IMR-90 (cell line): ENCODE measurements around the gene KRTAP4-3. TPM values are rescaled to one million over a fixed set of nuclear protein-coding genes. Genes with fewer than 3 reads are reported as not detected.

Experiments used
- ATAC-seq: fragments of 200-7000 bp; cut with Tn5 transposase; 2 replicates; pipeline ENCODE4 v1.9.1; 2020; ENCODE audit warnings: low read depth, mild to moderate bottlenecking, moderate library complexity
- BruUV-seq: library from RNA; stranded (reverse); fragments of 400-500 nt; replicated peaks from 2 replicates; lab custom pipeline; 2021; lab: Mats Ljungman, UMichigan
- CTCF ChIA-PET: fragments of 300-600 bp; formaldehyde crosslinking; extraction: SDS; loops from one replicate; lab custom pipeline; 2021; ENCODE audit warnings: antibody characterized with exemption; lab: Yijun Ruan, JAX
- POLR2A ChIA-PET: fragments of 300-600 bp; sonication (Branson Sonifier 250); formaldehyde crosslinking; loops from one replicate; lab custom pipeline; 2022; ENCODE audit warnings: antibody characterized with exemption; ENCODE audit not compliant: unreplicated experiment; lab: Charles Lee
- DNase-seq: peaks from one replicate; pipeline ENCODE4 v3.0.0; 2013
- H2AFZ ChIP-seq: replicated peaks from 2 replicates; pipeline ENCODE3; 2013; ENCODE audit warnings: low read length, mild to moderate bottlenecking; ENCODE audit not compliant: poor library complexity
- H2AK5ac ChIP-seq: 2 replicates; pipeline ENCODE4 v1.6.1; 2013; ENCODE audit warnings: low read depth, low read length, inconsistent platforms
- H2AK9ac ChIP-seq: replicated peaks from 2 replicates; pipeline ENCODE3; 2013; ENCODE audit warnings: mild to moderate bottlenecking, low read depth, low read length, moderate library complexity; ENCODE audit not compliant: poor library complexity
- H2BK120ac ChIP-seq: 2 replicates; pipeline ENCODE4 v1.6.1; 2013; ENCODE audit warnings: low read depth, low read length, inconsistent platforms
- H2BK15ac ChIP-seq: 3 replicates; pipeline ENCODE4 v1.6.1; 2013; ENCODE audit warnings: low read depth, low read length, inconsistent platforms
- H2BK20ac ChIP-seq: 2 replicates; pipeline ENCODE4 v1.6.1; 2013; ENCODE audit warnings: low read depth, mild to moderate bottlenecking, inconsistent platforms, low read length, moderate library complexity
- H2BK5ac ChIP-seq: 2 replicates; pipeline ENCODE4 v1.6.1; 2013; ENCODE audit warnings: mild to moderate bottlenecking, low read depth, low read length, inconsistent platforms; ENCODE audit not compliant: poor library complexity, severe bottlenecking
- H3K14ac ChIP-seq: replicated peaks from 2 replicates; pipeline ENCODE4 v1.6.1; 2013; ENCODE audit warnings: low read depth, low read length, inconsistent platforms
- H3K18ac ChIP-seq: 2 replicates; pipeline ENCODE4 v1.6.1; 2013; ENCODE audit warnings: low read depth, low read length, control low read depth
- H3K23ac ChIP-seq: 2 replicates; pipeline ENCODE4 v1.6.1; 2013; ENCODE audit warnings: low read depth, low read length, inconsistent platforms
- H3K27ac ChIP-seq: 2 replicates; pipeline ENCODE4 v1.5.1; 2013; ENCODE audit warnings: mild to moderate bottlenecking, control low read depth, low read length; ENCODE audit not compliant: insufficient read depth
- H3K27me3 ChIP-seq: 2 replicates; pipeline ENCODE4 v1.6.1; 2013; ENCODE audit warnings: low read length; ENCODE audit not compliant: control insufficient read depth, insufficient read depth
- H3K36me3 ChIP-seq: 2 replicates; pipeline ENCODE4 v1.6.1; 2013; ENCODE audit warnings: low read length, mixed read lengths; ENCODE audit not compliant: control insufficient read depth, insufficient read depth
- H3K4ac ChIP-seq: 2 replicates; pipeline ENCODE4 v1.6.1; 2013; ENCODE audit warnings: low read depth, low read length, inconsistent platforms
- H3K4me1 ChIP-seq: 2 replicates; pipeline ENCODE4 v1.6.1; 2013; ENCODE audit warnings: low read length, mixed read lengths; ENCODE audit not compliant: control insufficient read depth, insufficient read depth
- H3K4me2 ChIP-seq: 2 replicates; pipeline ENCODE4 v1.6.1; 2013; ENCODE audit warnings: low read depth, mild to moderate bottlenecking, control low read depth, low read length, moderate library complexity
- H3K4me3 ChIP-seq: 2 replicates; pipeline ENCODE4 v1.5.1; 2013; ENCODE audit warnings: low read depth, mild to moderate bottlenecking, control low read depth, low read length, moderate library complexity; ENCODE audit not compliant: insufficient read depth
- H3K56ac ChIP-seq: 2 replicates; pipeline ENCODE4 v1.6.1; 2013; ENCODE audit warnings: low read length, inconsistent platforms; ENCODE audit not compliant: insufficient read depth; ENCODE audit errors: extremely low read depth
- H3K79me1 ChIP-seq, 2 experiments: 2 replicates each; pipeline ENCODE4 v1.6.1; 2013; ENCODE audit warnings: low read length in 2 of 2, inconsistent platforms in 1 of 2, low read depth in 1 of 2
- H3K9ac ChIP-seq: 2 replicates; pipeline ENCODE4 v1.6.1; 2013; ENCODE audit warnings: low read depth, low read length, control low read depth
- H3K9me1 ChIP-seq: 2 replicates; pipeline ENCODE4 v1.6.1; 2013; ENCODE audit warnings: low read length, inconsistent platforms; ENCODE audit not compliant: insufficient read depth
- H3K9me3 ChIP-seq: 2 replicates; pipeline ENCODE4 v1.6.1; 2013; ENCODE audit warnings: low read length; ENCODE audit not compliant: control insufficient read depth, insufficient read depth
- H4K20me1 ChIP-seq: 2 replicates; pipeline ENCODE4 v1.6.1; 2013; ENCODE audit warnings: low read length, inconsistent platforms; ENCODE audit not compliant: insufficient read depth
- H4K5ac ChIP-seq: 2 replicates; pipeline ENCODE4 v1.6.1; 2013; ENCODE audit warnings: mild to moderate bottlenecking, low read depth, low read length, control low read depth
- H4K8ac ChIP-seq, 2 experiments: 2 replicates each; pipeline ENCODE4 v1.6.1; 2013; ENCODE audit warnings: low read depth in 2 of 2, low read length in 2 of 2, control low read depth in 1 of 2, inconsistent platforms in 1 of 2
- H4K91ac ChIP-seq: 2 replicates; pipeline ENCODE4 v1.6.1; 2013; ENCODE audit warnings: low read depth, low read length, inconsistent platforms; ENCODE audit not compliant: insufficient read depth
- BHLHE40 ChIP-seq: fragments of 150-350 bp; IDR thresholded peaks from 2 replicates; pipeline ENCODE4 v1.6.1; 2016; ENCODE audit warnings: mild to moderate bottlenecking, low read depth, low read length
- CHD1 ChIP-seq: IDR thresholded peaks from 2 replicates; pipeline ENCODE4 v1.6.1; 2012; ENCODE audit warnings: low read depth, low read length, improper control_type of control experiment
- FOS ChIP-seq: fragments of 150-350 bp; IDR thresholded peaks from 2 replicates; pipeline ENCODE4 v1.6.1; 2016; ENCODE audit warnings: low read depth, low read length
- MAFK ChIP-seq: IDR thresholded peaks from 2 replicates; pipeline ENCODE4 v1.6.1; 2012; ENCODE audit warnings: low read depth, low read length, improper control_type of control experiment
- MAZ ChIP-seq: IDR thresholded peaks from 2 replicates; pipeline ENCODE4 v1.6.1; 2012; ENCODE audit warnings: low read depth, mild to moderate bottlenecking, low read length, improper control_type of control experiment, moderate library complexity, borderline replicate concordance
- MXI1 ChIP-seq: IDR thresholded peaks from 2 replicates; pipeline ENCODE4 v1.6.1; 2012; ENCODE audit warnings: low read depth, mild to moderate bottlenecking, low read length, moderate library complexity, borderline replicate concordance
- NFE2L2 ChIP-seq: fragments of 150-350 bp; IDR thresholded peaks from 2 replicates; pipeline ENCODE4 v1.6.1; 2016; ENCODE audit warnings: low read depth, mild to moderate bottlenecking, low read length
- POLR2A ChIP-seq: IDR thresholded peaks from 2 replicates; pipeline ENCODE4 v1.6.1; 2012; ENCODE audit warnings: mild to moderate bottlenecking, low read depth, low read length
- RAD21 ChIP-seq: IDR thresholded peaks from 2 replicates; pipeline ENCODE4 v1.6.1; 2012; ENCODE audit warnings: low read length, improper control_type of control experiment
- RCOR1 ChIP-seq: IDR thresholded peaks from 2 replicates; pipeline ENCODE4 v1.6.1; 2012; ENCODE audit warnings: mild to moderate bottlenecking, low read length, improper control_type of control experiment; ENCODE audit not compliant: insufficient replicate concordance
- RFX5 ChIP-seq: IDR thresholded peaks from 2 replicates; pipeline ENCODE4 v1.8.0; 2012; ENCODE audit warnings: low read depth, mild to moderate bottlenecking, low read length, moderate library complexity
- SMC3 ChIP-seq: fragments of 150-350 bp; IDR thresholded peaks from 2 replicates; pipeline ENCODE4 v1.6.1; 2016; ENCODE audit warnings: low read depth, mild to moderate bottlenecking, antibody characterized with exemption, low read length, moderate library complexity
- WGBS, 2 experiments: methylation state at CpG; one replicate each; pipeline versions ENCODE4 v1.1.5 to v1.1.7; 2013; ENCODE audit warnings: missing lambda C conversion rate in 2 of 2; ENCODE audit not compliant: insufficient read length in 1 of 2; ENCODE audit errors: extremely low coverage in 2 of 2; 5-methylcytosine and 5-hydroxymethylcytosine counted together
- dilution Hi-C: fragments of 300-500 bp; cut with HindIII; formaldehyde crosslinking; loops from one replicate; pipeline ENCODE4 v1.14.3; 2018; ENCODE audit warnings: low sequenced_read_pairs; ENCODE audit not compliant: unreplicated experiment
- in situ Hi-C: fragments of 300-500 bp; cut with MboI; formaldehyde crosslinking; loops from 3 replicates; pipeline ENCODE4 v1.14.3; 2019; ENCODE audit warnings: low sequenced_read_pairs, inconsistent platforms, mixed read lengths
- intact Hi-C: fragments of 100-400 bp; cut with micrococcal nuclease; formaldehyde crosslinking; loops from 2 replicates; pipeline ENCODE4 v1.10.0; 2022
- polyA plus RNA-seq, 3 experiments: library from polyadenylated mRNA; depleted of rRNA; stranded (reverse); fragments of >200 nt; gene quantifications; 2 replicates each; pipeline ENCODE4 v1.2.3, GENCODE V29; 2012; ENCODE audit warnings: low replicate concordance in 1 of 3
- total RNA-seq: library from RNA; depleted of rRNA; stranded (reverse); fragments of >200 nt; gene quantifications from 2 replicates; pipeline ENCODE4 v1.2.3, GENCODE V29; 2012
- TF ChIP-seq, protein P1 (sequence below): fragments of 150-350 bp; IDR thresholded peaks from 2 replicates; pipeline ENCODE4 v1.6.1; 2017; ENCODE audit warnings: mild to moderate bottlenecking, antibody characterized with exemption, low read length, low read depth
- TF ChIP-seq, protein P2 (sequence below): fragments of 150-350 bp; IDR thresholded peaks from 2 replicates; pipeline ENCODE4 v1.6.1; 2016; ENCODE audit warnings: low read depth, mild to moderate bottlenecking, low read length, moderate library complexity, borderline replicate concordance
- TF ChIP-seq, protein P3 (sequence below): conservative IDR thresholded peaks from 2 replicates; pipeline ENCODE4 v1.5.1; 2012; ENCODE audit warnings: mild to moderate bottlenecking, low read depth, low read length, improper control_type of control experiment

Gene KRTAP4-3
- total and polyA plus RNA-seq, 2 of the 4 experiments (the other 2 are of a cell fraction), result not detected

DNA sequence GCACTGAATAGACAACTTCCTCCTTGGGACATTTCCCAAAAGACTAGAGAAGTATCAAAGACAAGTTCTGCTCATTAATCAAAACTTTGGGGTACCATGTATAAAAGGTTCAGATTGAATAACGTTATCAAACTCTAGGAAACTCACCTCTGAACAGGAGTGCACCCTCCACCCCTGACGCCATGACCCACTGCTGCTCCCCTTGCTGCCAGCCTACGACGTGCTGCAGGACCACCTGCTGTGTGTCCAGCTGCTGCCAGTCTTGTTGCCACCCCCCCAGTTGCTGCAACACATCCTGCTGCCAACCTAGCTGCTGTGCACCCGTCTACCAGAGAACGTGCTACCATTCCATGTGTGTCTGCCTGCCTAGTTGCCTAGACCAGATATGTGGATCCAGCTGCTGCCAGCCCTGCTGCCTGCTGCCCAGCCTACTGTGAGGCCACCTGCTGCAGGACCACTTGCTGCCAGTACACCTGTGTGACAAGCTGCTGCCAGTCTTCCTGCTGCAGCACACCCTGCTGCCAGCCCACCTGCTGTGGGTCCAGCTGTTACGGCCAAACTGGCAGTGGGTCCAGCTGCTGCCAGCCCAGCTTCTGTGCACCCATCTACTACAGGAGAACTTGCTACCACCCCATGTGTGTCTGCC, 44.6 kb upstream of the KRTAP4-3 start:
- no peak overlapping the region for H3K56ac ChIP-seq
- peak overlapping the region; percentile 67 for H2AFZ ChIP-seq
- H4K5ac ChIP-seq, result no peak overlapping the region
- no peak overlapping the region for H2BK15ac ChIP-seq
- H3K9ac ChIP-seq, result no peak overlapping the region
- H2AK5ac ChIP-seq, result peak overlapping the region; percentile 78
- H3K9me3 ChIP-seq, result no peaks in the 10 kb centered on the region
- H4K8ac ChIP-seq, result no peak overlapping the region
- no peak overlapping the region for H3K18ac ChIP-seq
- H2BK5ac ChIP-seq, result no peak overlapping the region
- H3K27me3 ChIP-seq, result peaks cover 4% of the 10 kb centered on the region; the same call in 1 of the 2 replicates
- dilution Hi-C loops (no loop called here), in situ Hi-C loops (no loop called here), intact Hi-C loops (no loop called here)
- no peaks in the 10 kb centered on the region for H3K36me3 ChIP-seq
- no peaks in the 10 kb centered on the region for H4K20me1 ChIP-seq
- H3K9me1 ChIP-seq, result peaks cover 7% of the 10 kb centered on the region; the same call in 1 of the 2 replicates
- peak overlapping the region; percentile 81 for H2AK9ac ChIP-seq
- no peak overlapping the region for H3K4me3 ChIP-seq
- H3K4me1 ChIP-seq, result no peaks in the 10 kb centered on the region
- DNase-seq (no peak), ATAC-seq (no peak)
- POLR2A ChIA-PET, result no interaction called here
- peak overlapping the region; percentile 39; the same call in 1 of the 2 replicates for H2BK20ac ChIP-seq
- H3K27ac ChIP-seq, result no peak overlapping the region
- 59% methylated on average over 4 of the region's 7 CpGs; no CpG with 5 or more reads in 1 of the 2 experiments for WGBS, 2 experiments
- CTCF ChIA-PET, result interaction anchor here (1.2 kb wide), 1 partner anchor 336 kb away, joined by 3 read pairs; no protein-coding TSS in a partner anchor
- H3K4me2 ChIP-seq, result no peak overlapping the region
- H2BK120ac ChIP-seq, result no peak overlapping the region
- H3K79me1 ChIP-seq, result no peaks in the 10 kb centered on the region
- BruUV-seq, result no TSS peak
- no peak overlapping the region for H4K91ac ChIP-seq
- 0 out of 2 replicates have a peak overlapping the region, but pooled peaks have one; percentile 31 for H3K14ac ChIP-seq
- no peak overlapping the region for H3K23ac ChIP-seq
- peak overlapping the region; percentile 61; the same call in 1 of the 2 replicates for H3K4ac ChIP-seq
- TF ChIP-seq, protein P1, sequence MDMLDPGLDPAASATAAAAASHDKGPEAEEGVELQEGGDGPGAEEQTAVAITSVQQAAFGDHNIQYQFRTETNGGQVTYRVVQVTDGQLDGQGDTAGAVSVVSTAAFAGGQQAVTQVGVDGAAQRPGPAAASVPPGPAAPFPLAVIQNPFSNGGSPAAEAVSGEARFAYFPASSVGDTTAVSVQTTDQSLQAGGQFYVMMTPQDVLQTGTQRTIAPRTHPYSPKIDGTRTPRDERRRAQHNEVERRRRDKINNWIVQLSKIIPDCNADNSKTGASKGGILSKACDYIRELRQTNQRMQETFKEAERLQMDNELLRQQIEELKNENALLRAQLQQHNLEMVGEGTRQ, result no peak
- TF ChIP-seq MXI1 (no peak), POLR2A (no peak), SMC3 (no peak), CHD1 (no peak), RFX5 (no peak), RAD21 (no peak), BHLHE40 (no peak), MAFK (no peak), NFE2L2 (no peak), RCOR1 (no peak), MAZ (no peak), FOS (no peak)
- TF ChIP-seq, protein P2, sequence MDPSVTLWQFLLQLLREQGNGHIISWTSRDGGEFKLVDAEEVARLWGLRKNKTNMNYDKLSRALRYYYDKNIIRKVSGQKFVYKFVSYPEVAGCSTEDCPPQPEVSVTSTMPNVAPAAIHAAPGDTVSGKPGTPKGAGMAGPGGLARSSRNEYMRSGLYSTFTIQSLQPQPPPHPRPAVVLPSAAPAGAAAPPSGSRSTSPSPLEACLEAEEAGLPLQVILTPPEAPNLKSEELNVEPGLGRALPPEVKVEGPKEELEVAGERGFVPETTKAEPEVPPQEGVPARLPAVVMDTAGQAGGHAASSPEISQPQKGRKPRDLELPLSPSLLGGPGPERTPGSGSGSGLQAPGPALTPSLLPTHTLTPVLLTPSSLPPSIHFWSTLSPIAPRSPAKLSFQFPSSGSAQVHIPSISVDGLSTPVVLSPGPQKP, result no peak
- TF ChIP-seq, protein P3, sequence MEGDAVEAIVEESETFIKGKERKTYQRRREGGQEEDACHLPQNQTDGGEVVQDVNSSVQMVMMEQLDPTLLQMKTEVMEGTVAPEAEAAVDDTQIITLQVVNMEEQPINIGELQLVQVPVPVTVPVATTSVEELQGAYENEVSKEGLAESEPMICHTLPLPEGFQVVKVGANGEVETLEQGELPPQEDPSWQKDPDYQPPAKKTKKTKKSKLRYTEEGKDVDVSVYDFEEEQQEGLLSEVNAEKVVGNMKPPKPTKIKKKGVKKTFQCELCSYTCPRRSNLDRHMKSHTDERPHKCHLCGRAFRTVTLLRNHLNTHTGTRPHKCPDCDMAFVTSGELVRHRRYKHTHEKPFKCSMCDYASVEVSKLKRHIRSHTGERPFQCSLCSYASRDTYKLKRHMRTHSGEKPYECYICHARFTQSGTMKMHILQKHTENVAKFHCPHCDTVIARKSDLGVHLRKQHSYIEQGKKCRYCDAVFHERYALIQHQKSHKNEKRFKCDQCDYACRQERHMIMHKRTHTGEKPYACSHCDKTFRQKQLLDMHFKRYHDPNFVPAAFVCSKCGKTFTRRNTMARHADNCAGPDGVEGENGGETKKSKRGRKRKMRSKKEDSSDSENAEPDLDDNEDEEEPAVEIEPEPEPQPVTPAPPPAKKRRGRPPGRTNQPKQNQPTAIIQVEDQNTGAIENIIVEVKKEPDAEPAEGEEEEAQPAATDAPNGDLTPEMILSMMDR, result no peak
